K562 (cell line): ENCODE measurements around the gene ATG4D. TPM values are rescaled to one million over a fixed set of nuclear protein-coding genes. Genes with fewer than 3 reads are reported as not detected.

Experiments
- AFF4 ChIP-seq: sonication (generic); formaldehyde crosslinking; IDR thresholded peaks from 2 replicates; pipeline ENCODE4 v1.8.0; 2023; ENCODE audit warnings: mild to moderate bottlenecking, missing genetic modification reagents
- CBX3 ChIP-seq, 2 experiments: IDR thresholded peaks; 1 replicate in 1 of 2; 2 replicates in 1 of 2; pipeline ENCODE4 v1.6.1; 2012; ENCODE audit warnings: inconsistent platforms in 2 of 2, low read length in 2 of 2, borderline replicate concordance in 1 of 2, control low read depth in 1 of 2
- CTBP1 ChIP-seq: fragments of 450-650 bp; IDR thresholded peaks from 2 replicates; pipeline ENCODE4 v1.6.1; 2016; ENCODE audit warnings: borderline replicate concordance
- E2F1 ChIP-seq: sonication (generic); formaldehyde crosslinking; IDR thresholded peaks from 2 replicates; pipeline ENCODE4 v1.8.1; 2023; ENCODE audit warnings: mild to moderate bottlenecking, missing genetic modification reagents, moderate library complexity
- EP400 ChIP-seq: fragments of 450-650 bp; IDR thresholded peaks from 2 replicates; pipeline ENCODE4 v1.6.1; 2017; ENCODE audit warnings: antibody characterized with exemption, mild to moderate bottlenecking, moderate library complexity
- EZH2 ChIP-seq: IDR thresholded peaks from 2 replicates; pipeline ENCODE4 v1.6.1; 2012; ENCODE audit warnings: low read depth, mild to moderate bottlenecking, inconsistent platforms, low read length, borderline replicate concordance
- FOS ChIP-seq: IDR thresholded peaks from 3 replicates; pipeline ENCODE4 v1.6.1; 2011; ENCODE audit not compliant: insufficient read length; ENCODE audit errors: extremely low read depth
- FOXK2 ChIP-seq, 2 experiments: fragments of 450-650 bp; IDR thresholded peaks in 1 of 2; conservative IDR thresholded peaks in 1 of 2; 2 replicates each; pipeline ENCODE4 v1.6.1; 2016; ENCODE audit warnings: low read depth in 2 of 2, mild to moderate bottlenecking in 1 of 2
- JUND ChIP-seq, 2 experiments: IDR thresholded peaks; 2 replicates in 1 of 2; 3 replicates in 1 of 2; pipeline ENCODE4 v1.6.1; 2011; ENCODE audit warnings: borderline replicate concordance in 2 of 2, low read depth in 2 of 2, low read length in 2 of 2, improper control_type of control experiment in 1 of 2, missing biosample characterization in 1 of 2, missing genetic modification characterization in 1 of 2, missing genetic modification reagents in 1 of 2
- KDM1A ChIP-seq, 2 experiments: fragments of 450-650 bp; IDR thresholded peaks; 2 replicates each; pipeline ENCODE4 v1.6.1; 2016; ENCODE audit warnings: mild to moderate bottlenecking in 2 of 2
- KLF16 ChIP-seq: IDR thresholded peaks from 2 replicates; pipeline ENCODE4 v1.6.1; 2016; ENCODE audit warnings: antibody characterized with exemption
- L3MBTL2 ChIP-seq: fragments of 450-650 bp; IDR thresholded peaks from 2 replicates; pipeline ENCODE4 v1.6.1; 2016; ENCODE audit warnings: mild to moderate bottlenecking, moderate library complexity
- LCOR ChIP-seq: sonication (generic); formaldehyde crosslinking; IDR thresholded peaks from 2 replicates; pipeline ENCODE4 v1.8.0; 2022; ENCODE audit warnings: mild to moderate bottlenecking, missing genetic modification reagents
- MYC ChIP-seq, 2 experiments: fragments of 250-450 bp in 1 of 2; sonication (Bioruptor Pico) in 1 of 2; IDR thresholded peaks; 2 replicates each; pipeline versions ENCODE4 v1.5.1 to v1.6.1; 2012 to 2021; ENCODE audit warnings: low read depth in 2 of 2, borderline replicate concordance in 1 of 2, improper control_type of control experiment in 1 of 2, low read length in 1 of 2, mild to moderate bottlenecking in 1 of 2, moderate library complexity in 1 of 2
- RBM25 ChIP-seq: fragments of 200-400 bp; formaldehyde crosslinking; IDR thresholded peaks from 2 replicates; pipeline ENCODE4 v1.6.1; 2018; ENCODE audit warnings: low read length, low read depth, moderate library complexity; ENCODE audit not compliant: severe bottlenecking
- SNAPC5 ChIP-seq: fragments of 250-450 bp; sonication (Bioruptor Pico); IDR thresholded peaks from 2 replicates; pipeline ENCODE4 v1.8.0; 2021; ENCODE audit warnings: moderate library complexity, mild to moderate bottlenecking, inconsistent platforms
- SRSF1 ChIP-seq: fragments of 200-400 bp; formaldehyde crosslinking; IDR thresholded peaks from 2 replicates; pipeline ENCODE4 v1.6.1; 2017; ENCODE audit warnings: mild to moderate bottlenecking, low read depth, low read length, moderate library complexity
- XRCC5 ChIP-seq: fragments of 200-400 bp; formaldehyde crosslinking; IDR thresholded peaks from 2 replicates; pipeline ENCODE4 v1.6.1; 2017; ENCODE audit warnings: low read depth, mild to moderate bottlenecking, low read length
- ZNF146 ChIP-seq: IDR thresholded peaks from one replicate; pipeline ENCODE4 v1.6.1; 2018; ENCODE audit warnings: missing compliant biosample characterization; ENCODE audit not compliant: unreplicated experiment
- ZNF431 ChIP-seq: sonication (generic); formaldehyde crosslinking; IDR thresholded peaks from 2 replicates; pipeline ENCODE4 v1.8.0; 2022; ENCODE audit warnings: mild to moderate bottlenecking, missing genetic modification reagents
- ZNF436 ChIP-seq: fragments of 250-450, 450-650 bp; sonication (Bioruptor Pico); formaldehyde crosslinking; IDR thresholded peaks from 2 replicates; pipeline ENCODE4 v1.7.0; 2020; ENCODE audit warnings: mild to moderate bottlenecking
- ZNF511 ChIP-seq: sonication (generic); formaldehyde crosslinking; IDR thresholded peaks from 2 replicates; pipeline ENCODE4 v1.8.0; 2022; ENCODE audit warnings: mild to moderate bottlenecking, missing genetic modification reagents
- polyA plus RNA-seq, 8 experiments: library from polyadenylated mRNA; depleted of rRNA in 4 of 8; stranded (reverse) in 5 of 8; unstranded in 3 of 8; fragments of >200 nt; fragmentation: Nextera tagmentation in 2 of 8; fragmentation: Illumina TruSeq in 1 of 8; extraction: Ambion mirVana in 2 of 8; extraction: Trizol in 1 of 8; gene quantifications; 2 replicates each; pipeline versions ENCODE4 v1.2.1 to v1.2.3, GENCODE V29; 2011 to 2014; ENCODE audit warnings: inconsistent platforms in 1 of 8, missing spikeins in 1 of 8
- total RNA-seq, 7 experiments: library from RNA; depleted of rRNA in 6 of 7; stranded (reverse); fragments of >200 nt in 6 of 7; fragmentation: Illumina TruSeq in 2 of 7; extraction: Trizol in 2 of 7; gene quantifications; 2 replicates each; pipeline versions ENCODE4 v1.2.1 to v1.2.3, GENCODE V29; 2011 to 2021; ENCODE audit warnings: low replicate concordance in 1 of 7

The ATG4D gene
- total and polyA plus RNA-seq, 9 of the 15 experiments (the other 6 are each of a cell fraction or from before 2014, with no cell fraction given) = 0.51 to 66.1 (median 22.9) TPM

- TF ChIP-seq CBX3 (IDR thresholded peaks at IDR 0.05; ENCODE audit: borderline replicate concordance in 1 of 2, low read length in 2 of 2) (peak in 1 of 2 experiments; percentile 54; a peak in 1 of 3 replicates), RBM25 (peak; percentile 24), CTBP1 (0 out of 2 replicates have a peak, but pooled peaks have one; percentile 11), JUND (IDR thresholded peaks at IDR 0.05; ENCODE audit: borderline replicate concordance, low read depth, low read length) (no peak), JUND (tag; IDR thresholded peaks at IDR 0.05; ENCODE audit: borderline replicate concordance, low read depth, low read length) (0 out of 3 replicates have a peak, but pooled peaks have one; percentile 8), SNAPC5 (CRISPR knock-in tag) (no peak), KLF16 (peak; percentile 31; the same call in 1 of the 2 replicates), FOS (no peak), LCOR (CRISPR knock-in tag) (no peak), FOXK2 (conservative IDR thresholded peaks at IDR 0.05 in 1 of 2, IDR thresholded peaks at IDR 0.05 in 1 of 2; ENCODE audit: low read depth in 2 of 2) (peak; percentile 18 to 66; a peak in 2 of 4 replicates), ZNF146 (CRISPR knock-in tag) (peak; percentile 80), E2F1 (CRISPR knock-in tag) (0 out of 2 replicates have a peak, but pooled peaks have one; percentile 32), ZNF436 (CRISPR knock-in tag) (no peak), MYC (IDR thresholded peaks at IDR 0.05; ENCODE audit: low read depth, low read length) (peak; percentile 80), MYC (CRISPR knock-in tag; IDR thresholded peaks at IDR 0.05; ENCODE audit: borderline replicate concordance, low read depth) (no peak), SRSF1 (no peak), XRCC5 (0 out of 2 replicates have a peak, but pooled peaks have one; percentile 64), L3MBTL2 (peak; percentile 65), ZNF511 (no peak), AFF4 (CRISPR knock-in tag) (0 out of 2 replicates have a peak, but pooled peaks have one; percentile 32), EP400 (peak; percentile 43), KDM1A (IDR thresholded peaks at IDR 0.05) (peak; percentile 19 to 33; a peak in 1 of 4 replicates), EZH2 (no peak), ZNF431 (CRISPR knock-in tag) (no peak)
Measured at GRCh38 chr19:10505583-10506229, 38.0 kb upstream of the ATG4D start (continued).
